K562 (cell line): Measurements from ENCODE around the gene SNRNP200. TPM values are rescaled to one million over a fixed set of nuclear protein-coding genes. Genes with fewer than 3 reads are reported as not detected.

Experiments
- ATAC-seq: fragments of 200-7000 bp; cut with Tn5 transposase; 3 replicates; pipeline ENCODE4 v1.9.1; 2020; ENCODE audit warnings: moderate library complexity
- BruUV-seq: library from RNA; stranded (reverse); fragments of 400-500 nt; replicated peaks from 2 replicates; lab custom pipeline; 2021; lab: Mats Ljungman, UMichigan
- CTCF ChIA-PET: fragments of 300-600 bp; formaldehyde crosslinking; extraction: SDS; loops from one replicate; lab custom pipeline; 2021; ENCODE audit warnings: low intra/inter-chr PET ratio; lab: Yijun Ruan, JAX
- POLR2A ChIA-PET: fragments of 300-600, 350-650 bp; sonication (Branson Sonifier 250); formaldehyde crosslinking; extraction: SDS; loops from one replicate; lab custom pipeline; 2021; ENCODE audit warnings: antibody characterized with exemption, inconsistent platforms; lab: Yijun Ruan, JAX
- DNase-seq, 4 experiments: peaks; one replicate each; pipeline versions ENCODE4 v3.0.0 to v3.0.0-alpha.2; 2011 to 2018; ENCODE audit warnings: low spot score in 3 of 4, mixed read lengths in 3 of 4; ENCODE audit errors: extremely low read depth in 1 of 4
- FAIRE-seq: peaks from 2 replicates; lab custom pipeline; 2011; peaks lifted over from hg19 to GRCh38; lab: Jason Lieb, UNC
- H2AFZ ChIP-seq: 2 replicates; pipeline ENCODE4 v1.6.0; 2011; ENCODE audit warnings: low read depth, low read length, control low read depth, inconsistent platforms
- H3K27ac ChIP-seq: fragments of 200-600 bp; 3 replicates; pipeline ENCODE4 v1.8.0; 2011; ENCODE audit warnings: low read depth, mild to moderate bottlenecking, control low read depth, inconsistent platforms, low read length, moderate library complexity, mixed read lengths; ENCODE audit errors: extremely low read depth
- H3K27me3 ChIP-seq, 2 experiments: fragments of 300-600 bp in 1 of 2; 2 replicates in 1 of 2; 3 replicates in 1 of 2; pipeline versions ENCODE4 v1.6.0 to v1.8.0; 2011; ENCODE audit warnings: inconsistent platforms in 2 of 2, low read length in 2 of 2, mild to moderate bottlenecking in 1 of 2, mixed read lengths in 1 of 2, moderate library complexity in 1 of 2; ENCODE audit not compliant: control insufficient read depth in 2 of 2, insufficient read depth in 2 of 2
- H3K36me3 ChIP-seq: fragments of 300-600 bp; 3 replicates; pipeline ENCODE4 v1.8.0; 2011; ENCODE audit warnings: mild to moderate bottlenecking, low read length, inconsistent platforms; ENCODE audit not compliant: control insufficient read depth, insufficient read depth
- H3K4me1 ChIP-seq, 2 experiments: fragments of 200-600 bp in 1 of 2; replicated peaks in 1 of 2; 2 replicates in 1 of 2; 3 replicates in 1 of 2; pipeline versions ENCODE4 v1.5.1 to v1.8.0; 2011; ENCODE audit warnings: inconsistent platforms in 2 of 2, low read length in 2 of 2, mild to moderate bottlenecking in 1 of 2, mixed read lengths in 1 of 2, moderate library complexity in 1 of 2; ENCODE audit not compliant: control insufficient read depth in 2 of 2, insufficient read depth in 2 of 2
- H3K4me2 ChIP-seq: 2 replicates; pipeline ENCODE4 v1.6.1; 2011; ENCODE audit warnings: low read length, control low read depth, inconsistent platforms, mixed read lengths; ENCODE audit not compliant: insufficient read depth
- H3K4me3 ChIP-seq: fragments of 200-600 bp; sonication (generic), shearing (Covaris generic); 2 replicates; pipeline ENCODE4 v1.5.1; 2016; ENCODE audit warnings: control low read depth, inconsistent platforms
- H3K79me2 ChIP-seq: fragments of 200-600 bp; 3 replicates; pipeline ENCODE4 v1.8.0; 2011; ENCODE audit warnings: low read length, inconsistent platforms; ENCODE audit not compliant: control insufficient read depth, insufficient read depth
- H3K9ac ChIP-seq, 2 experiments: 2 replicates each; pipeline versions ENCODE4 v1.6.0 to v1.6.1; 2011; ENCODE audit warnings: low read depth in 2 of 2, low read length in 2 of 2, control low read depth in 1 of 2, inconsistent platforms in 1 of 2, mild to moderate bottlenecking in 1 of 2, mixed read lengths in 1 of 2; ENCODE audit not compliant: insufficient read depth in 1 of 2
- H3K9me1 ChIP-seq: one replicate; pipeline ENCODE4 v1.6.0; 2011; ENCODE audit warnings: inconsistent platforms, mild to moderate bottlenecking, low read length, moderate library complexity; ENCODE audit not compliant: control insufficient read depth, insufficient read depth
- H3K9me3 ChIP-seq: replicated peaks from 2 replicates; pipeline ENCODE4 v1.5.1; 2011; ENCODE audit warnings: low read depth, low read length, inconsistent platforms; ENCODE audit not compliant: control insufficient read depth, insufficient read depth
- H4K20me1 ChIP-seq: replicated peaks from 2 replicates; pipeline ENCODE4 v1.6.1; 2011; ENCODE audit warnings: low read length, inconsistent platforms, mixed read lengths; ENCODE audit not compliant: control insufficient read depth, insufficient read depth
- BCL6 ChIP-seq: fragments of 250-450 bp; sonication (Bioruptor Pico); IDR thresholded peaks from 2 replicates; pipeline ENCODE4 v1.4.0; 2020
- CCAR2 ChIP-seq: fragments of 200-400 bp; formaldehyde crosslinking; IDR thresholded peaks from 2 replicates; pipeline ENCODE4 v1.6.1; 2017; ENCODE audit warnings: mild to moderate bottlenecking, low read depth, low read length
- FOS ChIP-seq: IDR thresholded peaks from 3 replicates; pipeline ENCODE4 v1.6.1; 2011; ENCODE audit not compliant: insufficient read length; ENCODE audit errors: extremely low read depth
- FOXP1 ChIP-seq: sonication (generic); formaldehyde crosslinking; IDR thresholded peaks from 2 replicates; pipeline ENCODE4 v1.8.0; 2022; ENCODE audit warnings: mild to moderate bottlenecking, missing genetic modification reagents
- MYC ChIP-seq, 2 experiments: fragments of 250-450 bp in 1 of 2; sonication (Bioruptor Pico) in 1 of 2; IDR thresholded peaks; 2 replicates each; pipeline versions ENCODE4 v1.5.1 to v1.6.1; 2012 to 2021; ENCODE audit warnings: low read depth in 2 of 2, borderline replicate concordance in 1 of 2, improper control_type of control experiment in 1 of 2, low read length in 1 of 2, mild to moderate bottlenecking in 1 of 2, moderate library complexity in 1 of 2
- NR2C1 ChIP-seq, 2 experiments: fragments of 450-650 bp; IDR thresholded peaks; 2 replicates each; pipeline ENCODE4 v1.6.1; 2017; ENCODE audit warnings: mild to moderate bottlenecking in 2 of 2, antibody characterized with exemption in 1 of 2, inconsistent platforms in 1 of 2, missing compliant biosample characterization in 1 of 2, missing genetic modification characterization in 1 of 2
- RBM39 ChIP-seq: fragments of 200-400 bp; formaldehyde crosslinking; optimal IDR thresholded peaks from 2 replicates; pipeline ENCODE3; 2018; ENCODE audit warnings: low read depth, low read length
- RREB1 ChIP-seq: fragments of 250-450 bp; sonication (Bioruptor Pico); IDR thresholded peaks from 2 replicates; pipeline ENCODE4 v1.4.0; 2020
- SIN3A ChIP-seq, 2 experiments: fragments of 150-350 bp in 1 of 2; IDR thresholded peaks; 2 replicates each; pipeline ENCODE4 v1.6.1; 2011 to 2016; ENCODE audit warnings: borderline replicate concordance in 2 of 2, low read depth in 2 of 2, low read length in 2 of 2, mild to moderate bottlenecking in 2 of 2, moderate library complexity in 2 of 2; ENCODE audit not compliant: control insufficient read depth in 1 of 2
- SIX5 ChIP-seq, 2 experiments: IDR thresholded peaks; 2 replicates each; pipeline ENCODE4 v1.6.1; 2011; ENCODE audit warnings: low read length in 2 of 2, borderline replicate concordance in 1 of 2, low read depth in 1 of 2, mild to moderate bottlenecking in 1 of 2, moderate library complexity in 1 of 2; ENCODE audit not compliant: insufficient read depth in 1 of 2
- TEAD4 ChIP-seq, 2 experiments: sonication (generic) in 1 of 2; formaldehyde crosslinking in 1 of 2; IDR thresholded peaks; 2 replicates each; pipeline versions ENCODE4 v1.6.1 to v1.8.0; 2012 to 2022; ENCODE audit warnings: borderline replicate concordance in 1 of 2, inconsistent platforms in 1 of 2, low read length in 1 of 2, mild to moderate bottlenecking in 1 of 2, missing genetic modification reagents in 1 of 2
- TRIM28 ChIP-seq: fragments of 450-650 bp; IDR thresholded peaks from 2 replicates; pipeline ENCODE4 v1.6.1; 2017
- ZNF445 ChIP-seq: fragments of 250-450 bp; sonication (Bioruptor Pico); IDR thresholded peaks from 2 replicates; pipeline ENCODE4 v1.4.0; 2020; ENCODE audit warnings: low read depth, mild to moderate bottlenecking, moderate library complexity
- WGBS: fragments of 100-300 bp; shearing (Covaris generic); methylation state at CpG from one replicate; pipeline ENCODE4 v1.1.6; 2016; ENCODE audit warnings: low coverage, mixed read lengths; ENCODE audit not compliant: insufficient coverage; ENCODE audit errors: missing lambda C conversion rate; 5-methylcytosine and 5-hydroxymethylcytosine counted together
- in situ Hi-C: fragments of 300-500 bp; cut with MboI; formaldehyde crosslinking; loops from 4 replicates; pipeline ENCODE4 v1.15.0; 2018; ENCODE audit warnings: inconsistent platforms, mixed read lengths
- intact Hi-C: fragments of 100-400 bp; cut with micrococcal nuclease; formaldehyde crosslinking; loops from 2 replicates; pipeline ENCODE4 v1.14.2; 2022
- polyA plus RNA-seq, 8 experiments: library from polyadenylated mRNA; depleted of rRNA in 4 of 8; stranded (reverse) in 5 of 8; unstranded in 3 of 8; fragments of >200 nt; fragmentation: Nextera tagmentation in 2 of 8; fragmentation: Illumina TruSeq in 1 of 8; extraction: Ambion mirVana in 2 of 8; extraction: Trizol in 1 of 8; gene quantifications; 2 replicates each; pipeline versions ENCODE4 v1.2.1 to v1.2.3, GENCODE V29; 2011 to 2014; ENCODE audit warnings: inconsistent platforms in 1 of 8, missing spikeins in 1 of 8
- total RNA-seq, 7 experiments: library from RNA; depleted of rRNA in 6 of 7; stranded (reverse); fragments of >200 nt in 6 of 7; fragmentation: Illumina TruSeq in 2 of 7; extraction: Trizol in 2 of 7; gene quantifications; 2 replicates each; pipeline versions ENCODE4 v1.2.1 to v1.2.3, GENCODE V29; 2011 to 2021; ENCODE audit warnings: low replicate concordance in 1 of 7
- TF ChIP-seq, protein P1 (sequence below): sonication (generic); formaldehyde crosslinking; IDR thresholded peaks from 2 replicates; pipeline ENCODE4 v1.8.0; 2023; ENCODE audit warnings: mild to moderate bottlenecking, missing genetic modification reagents

Gene SNRNP200
- total and polyA plus RNA-seq, 9 of the 15 experiments (the other 6 are each of a cell fraction or from before 2014, with no cell fraction given), result 76.1 to 231 (median 155) TPM

GRCh38 chr2:96248624-96249023, 56.7 kb downstream of the SNRNP200 start:
- no peaks in the 10 kb centered on the region for H4K20me1 ChIP-seq
- H3K9me3 ChIP-seq, result no peaks in the 10 kb centered on the region
- no peak overlapping the region for H3K4me3 ChIP-seq
- 81% methylated on average over 4 of the region's 4 CpGs for WGBS
- peak overlapping the region in 1 of 2 experiments; percentile 19; a peak in 1 of 4 replicates for H3K9ac ChIP-seq
- intact Hi-C loops (no loop called here), in situ Hi-C loops (no loop called here)
- CTCF ChIA-PET, result no interaction called here
- H3K9me1 ChIP-seq, result no peaks in the 10 kb centered on the region
- peaks cover 22% of the 10 kb centered on the region; the same call in 2 of the 3 replicates for H3K36me3 ChIP-seq
- no peak for FAIRE-seq
- H3K27me3 ChIP-seq, result no peaks in the 10 kb centered on the region
- peaks cover 8 to 19% of the 10 kb centered on the region in 2 experiments; a peak in 4 of 5 replicates for H3K4me1 ChIP-seq
- POLR2A ChIA-PET, result interaction anchor here (0.5 to 1.9 kb wide), 3 partner anchors 12 to 414 kb away, joined by 3 to 6 read pairs (median 4); no protein-coding TSS in a partner anchor
- no peak for DNase-seq
- ATAC-seq, result no peak
- no peak overlapping the region for H2AFZ ChIP-seq
- no peak overlapping the region for H3K27ac ChIP-seq
- no peak overlapping the region for H3K4me2 ChIP-seq
- no peaks in the 10 kb centered on the region for H3K79me2 ChIP-seq
- no TSS peak for BruUV-seq
- TF ChIP-seq SIN3A (IDR thresholded peaks at IDR 0.05; ENCODE audit: borderline replicate concordance in 2 of 2, control insufficient read depth in 1 of 2, low read depth in 2 of 2, low read length in 2 of 2) (no peak), FOXP1 (no peak), RREB1 (no peak), FOS (no peak), NR2C1 (IDR thresholded peaks at IDR 0.05) (no peak), NR2C1 (tag; IDR thresholded peaks at IDR 0.05) (no peak), RBM39 (no peak), BCL6 (CRISPR knock-in tag) (no peak), ZNF445 (no peak), TRIM28 (no peak), CCAR2 (no peak), MYC (IDR thresholded peaks at IDR 0.05; ENCODE audit: low read depth, low read length) (no peak), MYC (CRISPR knock-in tag; IDR thresholded peaks at IDR 0.05; ENCODE audit: borderline replicate concordance, low read depth) (no peak), TEAD4 (IDR thresholded peaks at IDR 0.05; ENCODE audit: low read length) (no peak), TEAD4 (CRISPR knock-in tag; IDR thresholded peaks at IDR 0.05; ENCODE audit: borderline replicate concordance) (no peak), SIX5 (IDR thresholded peaks at IDR 0.05; ENCODE audit: borderline replicate concordance in 1 of 2, insufficient read depth in 1 of 2, low read depth in 1 of 2, low read length in 2 of 2) (no peak)
- TF ChIP-seq, protein P1, sequence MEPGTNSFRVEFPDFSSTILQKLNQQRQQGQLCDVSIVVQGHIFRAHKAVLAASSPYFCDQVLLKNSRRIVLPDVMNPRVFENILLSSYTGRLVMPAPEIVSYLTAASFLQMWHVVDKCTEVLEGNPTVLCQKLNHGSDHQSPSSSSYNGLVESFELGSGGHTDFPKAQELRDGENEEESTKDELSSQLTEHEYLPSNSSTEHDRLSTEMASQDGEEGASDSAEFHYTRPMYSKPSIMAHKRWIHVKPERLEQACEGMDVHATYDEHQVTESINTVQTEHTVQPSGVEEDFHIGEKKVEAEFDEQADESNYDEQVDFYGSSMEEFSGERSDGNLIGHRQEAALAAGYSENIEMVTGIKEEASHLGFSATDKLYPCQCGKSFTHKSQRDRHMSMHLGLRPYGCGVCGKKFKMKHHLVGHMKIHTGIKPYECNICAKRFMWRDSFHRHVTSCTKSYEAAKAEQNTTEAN (CRISPR knock-in tag), result no peak
